Natural killer cell (primary cell): ENCODE data around the gene DCDC1. TPM values are rescaled to one million over a fixed set of nuclear protein-coding genes. Genes with fewer than 3 reads are reported as not detected.

ENCODE experiments used
- ATAC-seq, 3 donors: fragments of 150-1000 bp in 2 of 3; fragments of 200-7000 bp in 1 of 3; cut with Tn5 transposase; 1 replicate in 1 of 3; 2 replicates in 2 of 3; pipeline ENCODE4 v1.10.0; 2021; ENCODE audit warnings: mild to moderate bottlenecking in 2 of 3, moderate library complexity in 2 of 3
- DNase-seq, 2 donors: peaks; one replicate each; pipeline versions ENCODE4 v3.0.0 to v3.0.0-alpha.2; 2013 to 2021; ENCODE audit warnings: mixed read lengths in 1 of 2
- H3K27ac ChIP-seq: one replicate; pipeline ENCODE4 v1.5.1; 2013; ENCODE audit warnings: mild to moderate bottlenecking, low read length
- H3K27me3 ChIP-seq: one replicate; pipeline ENCODE4 v1.6.1; 2013; ENCODE audit warnings: low read length; ENCODE audit not compliant: control insufficient read depth, insufficient read depth
- H3K36me3 ChIP-seq: one replicate; pipeline ENCODE4 v1.6.1; 2013; ENCODE audit warnings: low read length; ENCODE audit not compliant: control insufficient read depth, insufficient read depth
- H3K4me1 ChIP-seq: one replicate; pipeline ENCODE4 v1.6.1; 2013; ENCODE audit warnings: low read length; ENCODE audit not compliant: control insufficient read depth, insufficient read depth
- H3K4me3 ChIP-seq: one replicate; pipeline ENCODE4 v1.5.1; 2013; ENCODE audit warnings: low read length
- H3K9me3 ChIP-seq: one replicate; pipeline ENCODE4 v1.6.1; 2013; ENCODE audit warnings: low read length; ENCODE audit not compliant: control insufficient read depth, insufficient read depth
- H3K27ac Mint-ChIP-seq, 2 donors: one replicate each; pipeline ENCODE4 v1.8.0; 2022; ENCODE audit warnings: mild to moderate bottlenecking in 2 of 2, mixed read lengths in 2 of 2, moderate library complexity in 1 of 2
- H3K27me3 Mint-ChIP-seq, 2 donors: one replicate each; pipeline ENCODE4 v1.8.0; 2022; ENCODE audit warnings: low read depth in 2 of 2, mixed read lengths in 2 of 2
- H3K36me3 Mint-ChIP-seq: one replicate; pipeline ENCODE4 v1.8.0; 2022; ENCODE audit warnings: mixed read lengths
- H3K4me1 Mint-ChIP-seq, 2 donors: one replicate each; pipeline ENCODE4 v1.8.0; 2022; ENCODE audit warnings: mixed read lengths in 2 of 2
- H3K4me3 Mint-ChIP-seq: one replicate; pipeline ENCODE4 v1.8.0; 2022; ENCODE audit warnings: mild to moderate bottlenecking, moderate library complexity, mixed read lengths
- H3K9me3 Mint-ChIP-seq, 2 donors: one replicate each; pipeline ENCODE4 v1.8.0; 2022; ENCODE audit warnings: mixed read lengths in 2 of 2
- CTCF ChIP-seq: fragments of 200-600 bp; IDR thresholded peaks from one replicate; pipeline ENCODE4 v1.8.0; 2022; ENCODE audit warnings: antibody characterized with exemption
- WGBS: methylation state at CpG from one replicate; pipeline ENCODE4 v1.1.7; 2013; ENCODE audit warnings: missing lambda C conversion rate; ENCODE audit not compliant: insufficient coverage; 5-methylcytosine and 5-hydroxymethylcytosine counted together
- intact Hi-C: fragments of 100-400 bp; cut with micrococcal nuclease; formaldehyde crosslinking; loops from one replicate; pipeline ENCODE4 v1.14.2; 2022
- total RNA-seq, 4 donors: library from RNA; stranded (reverse); fragments of 120-200 nt in 1 of 4; gene quantifications; one replicate each; pipeline versions ENCODE4 v1.2.3 to v1.2.4, GENCODE V29; 2013 to 2022

DCDC1 gene
- total RNA-seq, 3 donors from 2014 or later (not counting 1 experiment from before 2014, with no cell fraction given): not detected

GRCh38 chr11:31383116-31383515, 13.6 kb upstream of the DCDC1 start:
- ATAC-seq (no peak), DNase-seq (no peak)
- H3K36me3 ChIP-seq: no peaks in the 10 kb centered on the region
- no peak overlapping the region for H3K4me3 ChIP-seq
- intact Hi-C loops: no loop called here
- H3K4me3 Mint-ChIP-seq: no peak overlapping the region
- H3K27ac ChIP-seq: no peak overlapping the region
- WGBS: 100% methylated on average over 1 of the region's 1 CpG
- H3K27me3 Mint-ChIP-seq: no peaks in the 10 kb centered on the region
- no peaks in the 10 kb centered on the region for H3K4me1 ChIP-seq
- no peaks in the 10 kb centered on the region for H3K27me3 ChIP-seq
- no peaks in the 10 kb centered on the region for H3K9me3 Mint-ChIP-seq
- H3K9me3 ChIP-seq: no peaks in the 10 kb centered on the region
- no peak overlapping the region for H3K27ac Mint-ChIP-seq
- peaks cover 21 to 30% of the 10 kb centered on the region in 2 donors for H3K4me1 Mint-ChIP-seq
- H3K36me3 Mint-ChIP-seq: peaks cover 8% of the 10 kb centered on the region
- TF ChIP-seq CTCF: no peak

- Mint-ChIP-seq H3K36me3 (no peaks in the 10 kb centered on the region), H3K9me3 (no peaks in the 10 kb centered on the region), H3K4me3 (no peak overlapping the region), H3K27ac (no peak overlapping the region), H3K4me1 (peaks cover 11 to 47% of the 10 kb centered on the region in 2 donors), H3K27me3 (no peaks in the 10 kb centered on the region)
- Histone ChIP-seq H3K27ac (no peak overlapping the region), H3K36me3 (peaks cover 5% of the 10 kb centered on the region), H3K4me3 (no peak overlapping the region), H3K4me1 (peaks cover 2% of the 10 kb centered on the region), H3K9me3 (no peaks in the 10 kb centered on the region), H3K27me3 (no peaks in the 10 kb centered on the region)
- no peak for ATAC-seq
- 97% methylated on average over 5 of the region's 5 CpGs for WGBS
- intact Hi-C loops: no loop called here
- DNase-seq: no peak
- TF ChIP-seq CTCF: no peak
Measured at GRCh38 chr11:31375879-31376278, 6.3 kb upstream of the DCDC1 start.

GRCh38 chr11:31366795-31367194, 2.7 kb downstream of the DCDC1 start:
- intact Hi-C loops: loop anchor here (5.0 kb wide), 1 partner anchor 1216 kb away; the partner anchor contains the start of gene EIF3M
- no peak overlapping the region for H3K4me3 Mint-ChIP-seq
- no peaks in the 10 kb centered on the region for H3K36me3 Mint-ChIP-seq
- Histone ChIP-seq H3K4me3 (no peak overlapping the region), H3K27ac (no peak overlapping the region), H3K36me3 (no peaks in the 10 kb centered on the region), H3K9me3 (no peaks in the 10 kb centered on the region), H3K27me3 (peaks cover 10% of the 10 kb centered on the region), H3K4me1 (peaks cover 11% of the 10 kb centered on the region)
- peaks cover 30 to 45% of the 10 kb centered on the region in 2 donors for H3K27me3 Mint-ChIP-seq
- 2% methylated on average over 4 of the region's 4 CpGs for WGBS
- no peak overlapping the region for H3K27ac Mint-ChIP-seq
- DNase-seq (peak in 1 of 2 donors; percentile 50), ATAC-seq (no peak)
- peaks cover 26 to 36% of the 10 kb centered on the region in 2 donors for H3K4me1 Mint-ChIP-seq
- H3K9me3 Mint-ChIP-seq: no peaks in the 10 kb centered on the region
- no peak for TF ChIP-seq CTCF

- no peaks in the 10 kb centered on the region for H3K36me3 ChIP-seq
- H3K4me3 ChIP-seq: no peak overlapping the region
- Mint-ChIP-seq H3K36me3 (no peaks in the 10 kb centered on the region), H3K27ac (no peak overlapping the region), H3K27me3 (peaks cover 24 to 32% of the 10 kb centered on the region in 2 donors), H3K4me1 (peaks cover 0 to 5% of the 10 kb centered on the region in 2 donors), H3K9me3 (no peaks in the 10 kb centered on the region), H3K4me3 (no peak overlapping the region)
- TF ChIP-seq CTCF: no peak
- intact Hi-C loops: no loop called here
- DNase-seq (no peak), ATAC-seq (no peak)
- peaks cover 9% of the 10 kb centered on the region for H3K27me3 ChIP-seq
- H3K9me3 ChIP-seq: no peaks in the 10 kb centered on the region
- WGBS: 82% methylated on average over 3 of the region's 4 CpGs
- H3K4me1 ChIP-seq: no peaks in the 10 kb centered on the region
- no peak overlapping the region for H3K27ac ChIP-seq
Measured at GRCh38 chr11:31361743-31362142, 7.8 kb downstream of the DCDC1 start.
